NCI-H2171 treated with DMSO at 0.1 percent for 48 hours (cell line): Measurements from ENCODE around the gene EXTL1.

Source experiments
- DNase-seq: peaks from one replicate; lab custom pipeline; 2025; lab: John Stamatoyannopoulos, UW

The EXTL1 gene

DNA sequence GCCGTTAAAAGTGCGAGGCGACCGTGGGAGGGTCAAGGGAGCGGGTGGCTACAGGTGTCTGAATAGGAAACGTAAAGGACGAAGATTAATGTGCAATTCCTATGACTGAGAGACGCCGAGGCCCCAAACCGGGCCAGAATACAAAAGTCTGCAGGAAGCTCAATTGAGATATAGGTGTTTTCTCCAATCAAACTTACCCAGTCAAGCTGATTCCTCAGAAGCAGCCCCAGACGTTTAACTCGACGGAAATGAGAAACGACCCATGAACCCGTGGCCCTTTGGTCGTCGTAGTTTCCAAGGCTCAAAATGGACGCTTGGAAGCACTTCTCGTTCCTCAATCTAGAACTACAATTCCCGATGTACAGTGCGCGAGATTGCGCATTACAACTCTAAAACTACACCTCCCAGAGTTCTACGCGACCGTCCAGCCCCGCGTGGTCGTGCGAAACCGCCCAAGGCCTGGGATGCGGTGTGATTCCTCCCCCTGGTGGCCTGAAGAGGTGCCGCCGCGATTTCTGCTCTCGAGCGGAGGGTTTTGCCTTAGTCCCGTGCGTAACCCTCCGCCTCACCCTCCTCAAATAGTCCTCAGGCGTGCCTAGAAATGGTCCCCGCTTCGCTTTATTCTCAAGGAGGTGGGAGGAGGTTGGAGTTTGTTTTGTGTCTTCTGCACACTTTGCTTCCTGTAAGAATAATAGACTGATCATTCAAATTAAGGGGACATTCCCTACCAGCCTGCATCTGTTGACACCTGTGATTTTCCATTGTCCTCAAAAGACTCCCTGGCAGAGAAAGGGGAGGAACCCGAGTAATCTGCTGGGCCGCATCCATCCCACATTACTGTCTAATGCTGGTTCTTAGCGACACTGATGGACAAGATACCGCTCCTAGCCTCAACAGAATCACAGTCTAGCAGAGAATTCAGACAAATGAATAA, 23.5 kb upstream of the EXTL1 start, which contains the start of gene PAFAH2:
Gene PAFAH2, minus strand, starts transcription at position 236 of the 934 bp plus-strand sequence. CDS start 7,247 bp downstream, outside the sequence.
- peak; percentile 99 for DNase-seq

DNA sequence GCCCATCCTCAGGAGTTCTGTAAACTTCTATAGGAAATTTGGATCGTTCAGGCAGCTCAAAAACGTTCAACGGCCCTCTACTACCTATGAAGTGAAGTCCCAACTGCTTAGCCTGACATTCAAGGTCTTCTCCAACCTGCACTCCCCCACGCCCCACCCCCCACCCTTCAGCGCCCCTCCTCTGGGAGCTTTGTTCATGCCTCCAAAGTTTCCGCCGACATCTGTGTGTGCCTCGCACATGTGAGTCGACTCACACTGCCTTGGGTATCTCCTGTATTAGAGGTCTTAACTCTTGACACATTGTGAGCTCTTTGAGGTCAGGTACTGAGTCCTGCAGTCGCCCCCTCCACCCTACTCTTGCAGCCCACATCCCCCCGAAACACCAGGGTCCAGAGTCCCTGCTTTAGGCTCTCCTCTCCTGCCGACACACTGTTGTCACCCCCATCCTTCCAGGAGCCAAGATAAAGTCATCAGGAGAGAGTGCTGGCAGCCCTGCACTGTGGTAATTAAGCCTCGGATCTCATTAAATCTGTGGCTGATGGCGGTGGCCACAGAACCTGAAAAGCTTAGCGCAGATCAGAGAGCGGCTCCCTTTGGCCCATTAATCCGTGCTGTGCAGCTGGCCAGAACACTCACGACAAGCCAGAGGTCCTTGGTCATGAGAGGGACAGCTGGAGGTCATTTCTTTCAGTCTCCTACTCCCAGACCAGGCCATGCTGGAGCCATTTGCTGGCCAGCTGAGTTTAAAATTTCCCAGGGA, 22.4 kb upstream of the EXTL1 start:
- DNase-seq, result no peak

DNA sequence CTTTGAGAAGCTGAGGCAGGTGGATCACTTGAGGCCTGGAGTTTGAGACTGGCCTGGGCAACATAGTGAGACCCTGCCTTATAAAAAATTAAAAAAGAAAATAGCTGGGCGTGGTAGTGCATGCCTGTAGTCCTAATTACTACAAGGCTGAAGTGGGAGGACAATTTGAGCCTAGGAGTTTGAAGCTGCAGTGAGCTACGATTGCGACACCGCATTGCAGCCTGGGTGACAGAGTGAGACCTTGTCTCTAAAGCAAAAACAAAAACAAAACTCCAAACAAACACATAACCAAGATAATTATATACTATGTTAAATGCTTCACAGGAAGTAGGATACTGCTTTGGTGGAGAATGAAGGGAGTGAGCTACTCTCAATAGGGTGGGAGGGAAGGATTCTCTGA, 18.3 kb upstream of the EXTL1 start:
- no peak for DNase-seq

DNA sequence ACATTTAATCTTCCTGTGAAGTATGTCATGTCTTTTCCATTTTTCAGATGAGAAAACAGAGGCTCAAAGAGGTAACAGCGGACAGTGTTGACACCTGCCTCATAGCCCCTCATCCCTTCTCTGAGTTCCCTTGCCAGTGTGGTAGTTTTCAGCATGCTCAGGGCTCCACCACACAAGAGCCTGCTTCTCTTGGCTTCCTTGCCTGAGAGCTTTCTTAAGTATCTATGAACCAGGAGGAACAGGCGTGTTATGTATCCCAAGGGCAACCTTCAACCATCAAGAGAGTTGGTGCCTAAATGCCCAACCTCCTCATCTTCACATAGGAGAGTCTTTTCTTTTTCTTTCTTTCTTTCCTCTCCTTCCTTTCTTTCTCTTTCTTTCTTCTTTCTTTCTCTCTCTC, 17.8 kb upstream of the EXTL1 start:
- DNase-seq, result no peak

DNA sequence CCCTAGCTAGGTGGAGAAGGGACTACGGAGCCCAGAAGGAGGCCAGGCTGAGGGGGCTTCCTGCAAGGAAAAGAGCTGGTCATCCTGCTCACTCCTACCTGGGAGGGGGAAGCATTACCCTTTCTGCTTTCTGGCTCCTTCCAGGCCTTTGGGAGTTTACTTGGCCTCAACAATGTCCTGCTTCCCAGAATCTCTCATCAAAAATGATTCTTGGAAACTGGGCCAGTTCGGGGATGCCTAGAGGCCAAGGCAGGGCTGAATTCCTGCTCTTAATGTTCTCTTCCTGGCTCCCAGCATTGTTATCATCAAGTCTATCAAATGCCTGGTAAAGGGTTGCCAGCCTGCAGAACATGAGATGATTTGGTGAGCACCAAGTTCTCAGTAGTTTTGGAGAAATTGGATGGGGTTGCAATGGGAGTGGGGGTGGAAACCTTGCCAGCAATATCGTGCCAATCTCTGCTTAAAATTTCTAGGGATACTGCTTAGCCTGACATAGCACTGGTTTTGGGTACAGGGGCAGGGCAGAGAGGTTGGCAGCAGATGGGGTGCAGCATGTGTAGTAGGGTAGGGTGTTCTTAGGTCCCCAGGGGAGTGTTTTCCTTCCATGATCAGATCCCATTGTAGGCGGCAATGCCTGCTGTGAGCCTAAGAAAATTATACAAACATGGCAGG, 16.0 kb upstream of the EXTL1 start:
- no peak for DNase-seq

DNA sequence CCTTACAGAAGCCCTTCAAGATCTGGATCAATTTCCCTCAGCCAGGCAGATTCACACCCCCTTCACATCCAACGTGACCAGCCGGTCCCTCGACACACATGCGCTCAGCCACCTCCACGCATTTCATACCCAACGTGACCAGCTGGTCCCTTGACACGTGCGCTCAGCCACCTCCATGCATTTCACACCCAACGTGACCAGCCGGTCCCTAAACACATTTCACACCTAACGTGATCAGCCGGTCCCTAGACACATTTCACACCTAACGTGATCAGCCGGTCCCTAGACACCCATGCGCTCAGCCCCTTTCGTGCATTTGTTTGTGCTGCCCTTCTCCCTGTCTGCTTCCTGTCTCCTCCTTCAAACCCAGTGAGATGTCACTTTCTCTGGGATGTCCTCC, 14.9 kb upstream of the EXTL1 start:
- DNase-seq, result no peak

DNA sequence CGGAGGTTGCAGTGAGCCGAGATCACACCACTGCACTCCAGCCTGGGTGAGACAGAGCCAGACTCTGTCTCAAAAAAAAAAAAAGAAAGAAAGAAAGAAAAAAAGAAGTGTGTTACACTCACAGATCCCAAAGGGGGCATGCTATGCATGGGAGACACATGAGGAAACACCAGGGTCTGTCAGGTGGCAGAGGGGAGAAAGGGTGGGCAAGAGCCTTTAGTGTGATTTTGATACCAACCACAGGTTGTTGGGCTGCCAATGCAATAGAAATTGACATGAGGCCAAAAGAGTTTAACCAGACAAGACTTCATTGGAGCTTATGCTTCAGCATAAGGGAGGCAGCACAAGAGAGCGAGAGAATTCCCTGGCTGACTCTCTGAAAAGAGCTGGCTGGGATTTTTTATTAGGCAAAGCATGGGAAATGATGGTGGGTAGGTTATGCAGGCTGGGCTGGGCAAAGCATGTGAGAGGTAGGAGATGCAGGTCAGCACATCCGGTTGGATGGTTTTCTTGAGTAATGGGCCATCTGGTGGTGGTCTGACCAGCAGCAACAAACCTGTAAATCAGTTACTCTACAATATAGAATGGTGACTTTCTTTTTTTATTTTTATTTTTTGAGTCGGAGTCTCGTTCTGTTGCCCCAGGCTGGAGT, 11.7 kb upstream of the EXTL1 start:
- peak; percentile 32 for DNase-seq

DNA sequence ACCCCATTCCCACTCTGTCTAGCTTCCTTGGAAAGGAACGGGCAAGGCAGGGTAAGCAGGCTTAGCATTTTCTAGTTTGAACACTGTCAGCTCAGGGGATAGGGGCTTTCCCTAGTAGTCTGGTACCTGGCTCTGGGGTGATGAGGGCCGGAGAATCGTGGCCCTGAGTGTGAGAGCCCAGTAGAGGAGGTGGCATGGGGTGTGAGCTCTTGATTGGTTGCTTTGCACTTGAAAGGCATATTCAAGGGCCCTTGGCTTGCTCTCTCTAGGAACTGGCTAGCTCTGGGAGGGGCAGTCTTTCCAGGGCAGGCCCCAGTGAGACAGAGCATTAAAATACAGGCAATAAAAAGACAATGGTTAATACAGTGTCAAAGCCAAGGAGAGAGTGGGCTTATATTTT, 10.8 kb upstream of the EXTL1 start:
- DNase-seq, result no peak

DNA sequence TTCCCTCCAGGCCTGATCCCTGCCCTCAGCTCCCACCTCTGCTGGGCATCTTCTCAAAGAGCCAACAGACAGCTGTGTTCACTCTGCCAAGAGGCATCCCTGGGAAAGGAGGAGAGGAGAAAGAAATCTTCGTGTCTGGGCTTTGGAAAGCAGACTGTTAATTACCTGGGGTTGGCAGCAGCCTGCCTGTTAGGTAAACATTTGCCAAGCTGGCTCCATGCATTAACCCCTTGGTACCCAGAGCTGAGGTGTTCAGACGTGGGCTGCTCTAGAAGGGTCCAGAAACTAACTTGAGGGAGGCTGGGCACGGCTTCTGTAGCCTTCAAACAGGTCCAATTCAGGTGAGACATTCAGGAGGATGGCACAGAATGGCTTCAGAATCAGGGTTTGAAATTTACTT, 8.7 kb upstream of the EXTL1 start:
- peak; percentile 89 for DNase-seq

DNA sequence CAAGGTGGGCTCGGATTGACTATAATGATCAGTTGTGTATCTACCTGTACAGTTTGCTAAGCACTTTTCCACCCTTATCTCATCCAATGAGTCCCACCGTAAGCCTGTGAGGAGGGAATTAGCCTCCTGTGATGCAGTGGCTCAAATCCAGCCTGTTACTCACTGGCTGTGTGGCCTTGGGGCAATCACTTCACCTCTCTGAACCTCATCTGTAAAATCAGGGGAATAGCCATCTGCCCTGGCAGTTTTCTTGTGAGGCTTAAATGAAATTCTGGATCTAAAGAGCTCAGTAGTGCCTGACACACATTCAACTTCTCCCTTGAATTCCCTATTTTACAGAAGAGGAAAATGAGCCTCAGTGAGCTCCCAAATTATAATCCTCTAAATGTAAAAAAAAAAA, 7.4 kb upstream of the EXTL1 start:
- no peak for DNase-seq

DNA sequence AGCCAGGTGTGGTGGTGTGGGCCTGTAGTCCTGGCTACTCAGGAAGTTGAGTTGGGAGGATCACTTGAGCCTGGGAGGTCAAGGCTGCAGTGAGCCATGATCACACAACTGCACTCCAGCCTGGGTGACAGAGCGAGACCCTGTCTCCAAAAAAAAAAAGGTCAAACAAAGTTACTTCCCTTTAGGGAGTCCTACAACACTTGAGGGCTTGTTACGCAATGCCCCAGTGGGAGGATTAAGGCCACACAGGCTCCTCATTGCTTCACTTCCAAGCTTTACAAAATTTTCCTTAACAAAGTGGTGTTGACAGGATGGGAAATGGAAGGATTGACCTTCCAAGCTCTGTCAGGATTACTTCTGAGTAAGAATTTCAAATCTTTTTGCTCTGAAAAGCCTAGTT, 6.2 kb upstream of the EXTL1 start:
- DNase-seq, result no peak

DNA sequence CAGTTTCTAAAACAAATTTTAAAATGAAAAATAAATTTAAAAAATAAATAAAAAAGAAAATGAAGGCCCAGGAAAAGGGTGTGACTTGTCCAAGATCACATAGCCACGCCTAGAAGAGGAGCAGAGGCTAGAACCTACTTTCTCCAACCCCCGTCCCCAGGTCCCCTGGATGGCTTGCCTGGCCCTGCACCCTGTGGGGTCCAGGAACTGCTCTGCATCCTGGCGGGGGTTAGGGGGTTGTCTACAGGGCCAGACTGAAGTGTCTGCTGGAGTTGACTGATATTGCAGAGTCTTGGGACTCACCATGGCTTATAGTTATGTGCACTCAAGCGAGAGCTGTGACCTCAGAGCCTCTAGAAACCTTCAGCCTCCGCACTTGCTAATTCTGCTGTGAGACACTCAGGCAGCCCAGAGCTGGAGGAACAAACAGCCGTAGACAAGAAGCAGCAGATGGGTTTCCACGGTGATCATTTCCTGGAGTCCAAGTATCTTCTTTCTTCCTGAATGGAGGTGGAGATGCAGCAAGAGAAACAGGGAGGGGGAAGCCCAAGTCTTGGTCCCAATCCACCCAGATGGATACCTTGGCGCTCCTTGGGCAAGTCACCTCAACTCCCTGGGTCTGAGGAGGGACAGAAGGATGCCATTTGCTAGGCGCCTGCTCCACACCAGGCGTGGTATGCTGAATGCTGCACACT, 5.2 kb upstream of the EXTL1 start:
- peak; percentile 97 for DNase-seq

DNA sequence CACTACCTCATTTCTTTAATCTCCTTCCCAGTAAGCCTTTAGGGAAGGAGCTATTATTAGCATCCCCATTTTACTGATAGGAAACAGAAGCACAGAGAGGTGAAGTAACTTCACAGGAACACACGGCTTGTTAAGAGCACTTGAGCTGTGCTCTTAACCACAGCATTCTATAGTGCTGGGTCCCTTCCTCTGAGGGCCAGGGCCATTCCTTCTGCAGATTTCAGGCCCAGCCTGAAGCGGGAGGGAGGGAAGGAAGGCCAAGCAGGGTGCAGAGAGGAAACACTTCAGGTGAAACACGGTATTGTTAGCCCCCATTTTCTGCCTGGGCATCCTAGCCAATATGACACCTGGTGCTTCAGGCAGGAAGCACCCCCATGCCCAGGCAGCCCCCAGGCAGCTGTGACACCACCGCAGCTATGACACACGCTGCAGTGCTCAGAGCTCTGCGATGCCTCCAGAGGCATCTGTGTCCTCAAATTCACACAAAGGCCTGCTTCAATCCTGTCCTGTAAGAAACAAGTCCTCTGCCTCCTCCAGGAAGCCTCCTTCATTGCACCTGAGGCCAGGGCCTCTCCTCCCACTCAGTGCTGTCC, 4.5 kb upstream of the EXTL1 start:
- DNase-seq, result peak; percentile 66

DNA sequence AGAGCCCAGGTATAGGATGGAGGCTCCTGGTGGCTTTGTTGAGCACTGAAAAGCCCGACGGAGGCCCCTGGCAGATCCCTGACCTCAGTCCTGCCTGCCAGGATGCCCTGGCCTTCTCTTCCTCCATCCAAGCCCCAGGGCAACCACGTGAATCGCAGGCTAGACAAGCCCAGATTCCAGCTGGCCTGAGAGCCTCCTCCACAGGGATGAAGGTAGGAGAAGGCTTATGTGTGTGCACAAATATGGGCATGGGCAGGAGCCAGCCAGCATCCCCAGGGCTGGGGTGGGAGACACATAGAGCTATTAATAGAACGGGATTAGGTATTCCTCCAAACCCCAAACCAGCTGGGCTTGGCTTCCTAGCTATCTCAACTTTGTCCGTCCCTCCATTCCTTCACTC, 4.0 kb upstream of the EXTL1 start:
- DNase-seq, result no peak

DNA sequence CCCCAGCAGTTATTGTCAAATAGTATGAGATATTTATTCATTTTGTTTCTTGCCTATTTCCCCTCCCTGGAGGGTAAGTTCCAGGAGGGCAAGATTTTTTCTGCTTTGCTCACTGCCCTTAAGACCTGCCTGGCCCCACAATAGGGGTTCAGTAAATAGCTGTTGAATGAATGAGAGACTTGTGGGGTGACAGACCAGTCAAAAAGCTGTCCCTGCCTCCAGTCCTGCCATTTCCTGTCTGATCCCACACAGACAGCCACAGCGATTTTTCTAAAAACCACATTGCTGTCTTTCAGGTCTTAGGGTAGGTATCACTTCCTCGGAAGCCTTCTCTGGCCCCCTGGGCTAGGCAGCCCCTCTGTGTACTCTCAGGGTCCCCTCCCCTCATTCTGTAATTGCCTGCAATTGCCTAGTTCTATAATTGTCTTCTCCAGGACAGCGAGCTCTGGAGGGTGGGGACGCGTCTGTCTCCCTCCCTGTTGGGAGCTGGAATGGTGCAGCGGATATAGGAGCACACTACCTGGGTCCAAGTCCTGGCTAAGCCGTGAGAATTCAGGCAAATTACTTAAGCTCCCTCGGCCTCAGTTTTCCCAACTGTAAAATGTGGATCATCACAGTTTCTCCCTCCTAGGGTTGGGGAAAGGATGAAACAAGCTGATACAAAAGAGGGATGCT, 1.8 kb upstream of the EXTL1 start:
- no peak for DNase-seq

DNA sequence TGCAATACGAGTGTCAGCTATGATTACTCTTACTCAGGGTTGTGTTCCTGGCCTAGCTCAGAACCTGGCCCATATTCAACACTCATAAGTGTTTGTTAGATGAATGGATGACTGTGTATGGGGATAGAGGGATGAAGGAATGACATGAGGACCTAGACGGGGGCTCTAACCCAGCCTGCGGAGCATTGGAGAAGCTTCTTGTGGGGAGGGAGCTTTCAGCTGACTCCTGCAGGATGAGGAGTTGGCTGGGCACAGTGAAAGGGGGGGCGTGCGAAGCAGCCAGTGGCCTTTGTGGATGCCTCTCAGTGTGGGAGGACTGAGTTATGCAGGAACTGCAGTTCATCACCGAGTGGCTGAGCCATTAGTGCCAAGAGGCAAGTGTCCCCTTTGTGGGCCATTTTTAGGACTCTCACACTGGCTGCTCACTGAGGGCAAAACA, 1.2 kb upstream of the EXTL1 start:
- DNase-seq, result no peak

DNA sequence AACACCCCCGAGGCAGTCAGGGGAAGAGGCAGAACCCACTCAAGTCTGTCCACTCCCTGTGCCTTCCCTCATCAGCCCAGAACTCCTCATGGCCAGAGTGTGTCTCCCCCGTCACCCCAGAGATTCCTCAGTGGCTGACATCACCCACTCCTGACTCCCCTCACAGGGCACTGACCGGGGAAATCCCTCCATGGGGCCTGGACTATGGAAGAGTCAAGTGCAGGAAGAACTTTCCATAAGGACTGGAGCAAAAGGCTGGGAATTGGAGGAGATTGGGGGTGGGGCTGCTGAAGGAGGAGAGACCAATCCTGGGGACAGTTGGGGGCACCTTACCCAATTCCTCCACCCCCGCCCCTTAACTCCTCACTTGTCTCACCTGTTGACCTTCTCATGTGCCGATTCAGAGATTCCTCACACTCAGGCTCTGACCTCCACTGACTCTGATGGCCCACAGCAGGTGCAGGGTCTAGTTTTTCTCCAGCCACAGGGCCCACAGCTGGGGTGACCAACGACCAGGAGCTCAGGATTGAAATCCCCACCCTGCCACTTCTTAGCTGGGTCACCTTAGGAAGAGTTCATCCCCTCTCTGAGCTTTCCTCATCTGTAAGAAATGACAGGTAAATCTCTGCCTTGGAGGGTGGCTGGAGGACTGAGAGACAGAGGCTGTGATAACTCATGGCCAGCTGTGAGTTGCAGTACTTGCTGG, 481 bp upstream of the EXTL1 start:
- DNase-seq, result no peak

DNA sequence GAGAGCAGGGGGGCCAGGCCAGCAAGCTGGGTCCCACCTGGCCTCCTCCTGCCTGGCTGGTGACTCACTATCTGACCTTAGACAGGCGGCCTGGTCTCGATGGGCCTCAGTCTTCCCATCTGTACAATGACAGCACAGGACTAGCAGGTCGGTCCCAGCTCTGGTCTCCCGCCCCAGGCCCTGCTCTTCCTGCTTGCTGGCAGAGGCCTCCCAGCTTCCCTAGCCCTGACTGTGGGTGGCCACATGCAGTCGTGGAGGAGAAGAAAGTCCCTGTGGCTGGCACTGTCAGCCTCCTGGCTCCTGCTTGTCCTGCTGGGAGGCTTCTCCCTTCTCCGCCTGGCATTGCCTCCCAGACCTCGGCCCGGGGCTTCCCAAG, 817 bp downstream of the EXTL1 start:
- no peak for DNase-seq

DNA sequence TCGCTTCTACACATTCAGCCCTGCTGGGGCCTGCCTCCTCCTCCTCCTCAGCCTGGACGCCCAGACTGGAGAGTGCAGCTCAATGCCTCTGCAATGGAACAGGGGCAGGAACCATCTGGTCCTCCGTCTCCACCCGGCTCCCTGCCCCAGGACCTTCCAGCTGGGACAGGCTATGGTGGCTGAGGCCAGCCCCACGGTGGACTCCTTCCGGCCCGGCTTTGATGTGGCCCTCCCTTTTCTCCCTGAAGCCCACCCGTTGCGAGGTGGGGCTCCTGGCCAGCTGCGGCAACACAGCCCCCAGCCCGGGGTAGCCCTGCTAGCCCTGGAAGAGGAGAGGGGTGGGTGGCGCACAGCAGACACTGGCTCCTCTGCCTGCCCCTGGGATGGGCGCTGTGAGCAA, 1.4 kb downstream of the EXTL1 start:
- DNase-seq, result no peak

DNA sequence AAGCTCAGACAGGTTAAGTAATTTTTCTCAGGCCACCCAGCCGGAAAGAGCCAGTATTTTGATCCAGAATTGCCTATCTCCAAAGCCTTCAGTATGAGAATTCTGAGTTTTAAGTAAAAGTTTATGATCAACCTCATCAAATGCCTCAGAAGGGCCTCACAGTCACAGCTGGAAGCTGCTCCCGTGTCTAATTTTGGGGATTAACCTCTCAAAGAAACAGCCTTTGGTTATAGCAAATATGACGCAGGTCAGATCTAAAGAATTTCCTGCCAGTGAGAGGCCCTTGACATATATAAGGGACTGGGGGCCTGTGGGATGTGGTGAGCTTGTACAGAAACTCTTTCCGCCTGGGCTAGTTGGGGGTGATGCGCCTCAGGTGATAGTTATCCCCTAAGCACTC, 2.3 kb downstream of the EXTL1 start:
- DNase-seq, result no peak
